Astrocyte (in vitro differentiated cells and primary cell): ENCODE results near the gene CHST2.
"Not testable (repeated sequence)": the region's sequence is repeated elsewhere in the genome, so short reads cannot be mapped to it uniquely, and the experiment has no call there.

Experiments
- EZH2 ChIP-seq: IDR thresholded peaks from 2 replicates; pipeline ENCODE4 v1.6.1; 2012; ENCODE audit warnings: mild to moderate bottlenecking, low read length, inconsistent platforms; ENCODE audit not compliant: insufficient read depth
- TF ChIP-seq, protein P1 (sequence below): IDR thresholded peaks from 2 replicates; pipeline ENCODE4 v1.5.1; 2011; ENCODE audit warnings: low read depth, mild to moderate bottlenecking, inconsistent platforms, low read length, moderate library complexity; ENCODE audit not compliant: insufficient read depth

DNA sequence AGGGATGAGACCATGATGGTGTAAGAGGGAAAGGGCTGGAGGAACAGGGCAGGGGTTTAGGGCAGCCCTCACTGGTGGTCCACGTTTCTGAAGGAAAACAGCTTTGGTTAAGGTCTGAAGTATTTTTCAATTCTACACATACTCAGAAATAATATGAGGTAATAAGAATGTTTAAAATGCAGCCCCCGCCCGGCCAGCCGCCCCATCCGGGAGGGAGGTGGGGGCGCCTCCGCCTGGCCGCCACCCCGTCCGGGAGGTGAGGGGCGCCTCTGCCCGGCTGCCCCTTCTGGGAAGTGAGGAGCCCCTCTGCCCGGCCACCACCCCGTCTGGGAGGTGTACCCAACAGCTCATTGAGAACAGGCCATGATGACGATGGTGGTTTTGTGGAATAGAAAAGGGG lies 46.0 kb upstream of the CHST2 start:
- TF ChIP-seq, protein P1, sequence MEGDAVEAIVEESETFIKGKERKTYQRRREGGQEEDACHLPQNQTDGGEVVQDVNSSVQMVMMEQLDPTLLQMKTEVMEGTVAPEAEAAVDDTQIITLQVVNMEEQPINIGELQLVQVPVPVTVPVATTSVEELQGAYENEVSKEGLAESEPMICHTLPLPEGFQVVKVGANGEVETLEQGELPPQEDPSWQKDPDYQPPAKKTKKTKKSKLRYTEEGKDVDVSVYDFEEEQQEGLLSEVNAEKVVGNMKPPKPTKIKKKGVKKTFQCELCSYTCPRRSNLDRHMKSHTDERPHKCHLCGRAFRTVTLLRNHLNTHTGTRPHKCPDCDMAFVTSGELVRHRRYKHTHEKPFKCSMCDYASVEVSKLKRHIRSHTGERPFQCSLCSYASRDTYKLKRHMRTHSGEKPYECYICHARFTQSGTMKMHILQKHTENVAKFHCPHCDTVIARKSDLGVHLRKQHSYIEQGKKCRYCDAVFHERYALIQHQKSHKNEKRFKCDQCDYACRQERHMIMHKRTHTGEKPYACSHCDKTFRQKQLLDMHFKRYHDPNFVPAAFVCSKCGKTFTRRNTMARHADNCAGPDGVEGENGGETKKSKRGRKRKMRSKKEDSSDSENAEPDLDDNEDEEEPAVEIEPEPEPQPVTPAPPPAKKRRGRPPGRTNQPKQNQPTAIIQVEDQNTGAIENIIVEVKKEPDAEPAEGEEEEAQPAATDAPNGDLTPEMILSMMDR = not testable (repeated sequence)
- not testable (repeated sequence) for TF ChIP-seq EZH2
